Smooth muscle cell (in vitro differentiated cells): ENCODE results near the gene TSTD2. TPM values are rescaled to one million over a fixed set of nuclear protein-coding genes. Genes with fewer than 3 reads are reported as not detected.

Experiments
- DNase-seq: peaks from one replicate; lab custom pipeline; 2025; ENCODE audit not compliant: unreplicated experiment; lab: John Stamatoyannopoulos, UW
- H2AFZ ChIP-seq: fragments of 200-600 bp; sonication (generic); 2 replicates; pipeline ENCODE4 v1.6.0; 2016; ENCODE audit warnings: antibody characterized with exemption, low read depth, mild to moderate bottlenecking
- H3F3A ChIP-seq: fragments of 200-600 bp; sonication (generic); 2 replicates; pipeline ENCODE4 v1.6.0; 2017; ENCODE audit warnings: antibody characterized with exemption, low read depth
- H3K27ac ChIP-seq: fragments of 200-600 bp; sonication (generic); 2 replicates; pipeline ENCODE4 v1.5.1; 2016; ENCODE audit warnings: low read depth, mild to moderate bottlenecking
- H3K27me3 ChIP-seq: fragments of 200-600 bp; sonication (generic); 2 replicates; pipeline ENCODE4 v1.6.1; 2016; ENCODE audit warnings: low read depth, mild to moderate bottlenecking
- H3K36me3 ChIP-seq: fragments of 200-600 bp; sonication (generic); 2 replicates; pipeline ENCODE4 v1.5.1; 2016; ENCODE audit warnings: low read depth
- H3K4me1 ChIP-seq: fragments of 200-600 bp; sonication (generic); 2 replicates; pipeline ENCODE4 v1.5.1; 2016; ENCODE audit warnings: low read depth
- H3K4me2 ChIP-seq: fragments of 200-600 bp; sonication (generic); 2 replicates; pipeline ENCODE4 v1.6.0; 2016; ENCODE audit warnings: mild to moderate bottlenecking
- H3K4me3 ChIP-seq: fragments of 200-600 bp; sonication (generic); 2 replicates; pipeline ENCODE4 v1.5.1; 2016; ENCODE audit warnings: mild to moderate bottlenecking
- H3K79me2 ChIP-seq: fragments of 200-600 bp; sonication (generic); 2 replicates; pipeline ENCODE4 v1.6.0; 2016; ENCODE audit warnings: low read depth, mild to moderate bottlenecking
- H3K9ac ChIP-seq: fragments of 200-600 bp; sonication (generic); 2 replicates; pipeline ENCODE4 v1.6.0; 2016; ENCODE audit warnings: low read depth
- H3K9me3 ChIP-seq: fragments of 200-600 bp; sonication (generic); replicated peaks from 2 replicates; pipeline ENCODE4 v1.5.1; 2016; ENCODE audit warnings: low read depth
- H4K20me1 ChIP-seq: fragments of 200-600 bp; sonication (generic); 2 replicates; pipeline ENCODE4 v1.6.0; 2016; ENCODE audit warnings: low read depth
- CTCF ChIP-seq: fragments of 200-600 bp; sonication (generic); IDR thresholded peaks from 2 replicates; pipeline ENCODE4 v1.5.1; 2017; ENCODE audit warnings: borderline replicate concordance, mild to moderate bottlenecking, antibody characterized with exemption; ENCODE audit not compliant: insufficient read depth, poor library complexity, severe bottlenecking
- WGBS: methylation state at CpG from one replicate; pipeline ENCODE4 v1.1.7; 2016; ENCODE audit warnings: low lambda C conversion rate; 5-methylcytosine and 5-hydroxymethylcytosine counted together
- polyA plus RNA-seq: library from polyadenylated mRNA; unstranded; fragments of >200 nt; fragmentation: Nextera tagmentation; extraction: Ambion mirVana; gene quantifications from 2 replicates; pipeline ENCODE4 v1.2.1, GENCODE V29; 2016
- total RNA-seq: library from RNA; depleted of rRNA; stranded (reverse); fragments of >200 nt; gene quantifications from 2 replicates; pipeline ENCODE4 v1.2.3, GENCODE V29; 2014

Gene TSTD2
- total and polyA plus RNA-seq, 2 experiments from 2014 or later, result 8.5 to 23.5 TPM

- no peaks in the 10 kb centered on the region for H3K27me3 ChIP-seq
- no peak overlapping the region for H3K4me2 ChIP-seq
- no peak overlapping the region for H3K9ac ChIP-seq
- no peaks in the 10 kb centered on the region for H3K9me3 ChIP-seq
- 92% methylated on average over 3 of the region's 3 CpGs for WGBS
- H2AFZ ChIP-seq, result no peak overlapping the region
- H3K27ac ChIP-seq, result no peak overlapping the region
- H3K4me3 ChIP-seq, result no peak overlapping the region
- H3K79me2 ChIP-seq, result no peaks in the 10 kb centered on the region
- TF ChIP-seq CTCF, result no peak
- peaks cover 10% of the 10 kb centered on the region for H3K4me1 ChIP-seq
- no peak for DNase-seq
- H4K20me1 ChIP-seq, result no peaks in the 10 kb centered on the region
- no peaks in the 10 kb centered on the region for H3F3A ChIP-seq
- H3K36me3 ChIP-seq, result no peaks in the 10 kb centered on the region
Observed at GRCh38 chr9:97561501-97561900, 71.7 kb downstream of the TSTD2 start.

GRCh38 chr9:97560851-97561250 is 72.3 kb downstream of the TSTD2 start:
- no peaks in the 10 kb centered on the region for H3K79me2 ChIP-seq
- H3K9me3 ChIP-seq, result no peaks in the 10 kb centered on the region
- DNase-seq, result no peak
- H3K9ac ChIP-seq, result no peak overlapping the region
- H3K4me2 ChIP-seq, result no peak overlapping the region
- H3K27ac ChIP-seq, result no peak overlapping the region
- H3K4me3 ChIP-seq, result no peak overlapping the region
- no peaks in the 10 kb centered on the region for H3K27me3 ChIP-seq
- no peaks in the 10 kb centered on the region for H3K36me3 ChIP-seq
- H2AFZ ChIP-seq, result no peak overlapping the region
- peaks cover 10% of the 10 kb centered on the region for H3K4me1 ChIP-seq
- H4K20me1 ChIP-seq, result no peaks in the 10 kb centered on the region
- no peak for TF ChIP-seq CTCF
- H3F3A ChIP-seq, result no peaks in the 10 kb centered on the region

GRCh38 chr9:97560154-97560553 is 73.0 kb downstream of the TSTD2 start:
- no peaks in the 10 kb centered on the region for H3K27me3 ChIP-seq
- H3K9me3 ChIP-seq, result no peaks in the 10 kb centered on the region
- H3K4me1 ChIP-seq, result peaks cover 10% of the 10 kb centered on the region
- H3F3A ChIP-seq, result no peaks in the 10 kb centered on the region
- 85% methylated on average over 6 of the region's 6 CpGs for WGBS
- H3K9ac ChIP-seq, result no peak overlapping the region
- DNase-seq, result no peak
- no peak overlapping the region for H3K4me2 ChIP-seq
- no peaks in the 10 kb centered on the region for H3K36me3 ChIP-seq
- no peak for TF ChIP-seq CTCF
- H4K20me1 ChIP-seq, result no peaks in the 10 kb centered on the region
- no peak overlapping the region for H2AFZ ChIP-seq
- H3K79me2 ChIP-seq, result no peaks in the 10 kb centered on the region
- no peak overlapping the region for H3K27ac ChIP-seq
- no peak overlapping the region for H3K4me3 ChIP-seq

GRCh38 chr9:97559111-97559514 is 74.1 kb downstream of the TSTD2 start:
- H3K9me3 ChIP-seq, result no peaks in the 10 kb centered on the region
- 73% methylated on average over 10 of the region's 10 CpGs for WGBS
- H3K4me2 ChIP-seq, result no peak overlapping the region
- no peak overlapping the region for H3K9ac ChIP-seq
- DNase-seq, result no peak
- peaks cover 2% of the 10 kb centered on the region for H3K4me1 ChIP-seq
- H3K36me3 ChIP-seq, result no peaks in the 10 kb centered on the region
- H3F3A ChIP-seq, result no peaks in the 10 kb centered on the region
- no peak overlapping the region for H2AFZ ChIP-seq
- TF ChIP-seq CTCF, result no peak
- H3K27me3 ChIP-seq, result no peaks in the 10 kb centered on the region
- H4K20me1 ChIP-seq, result no peaks in the 10 kb centered on the region
- H3K79me2 ChIP-seq, result no peaks in the 10 kb centered on the region
- no peak overlapping the region for H3K4me3 ChIP-seq
- H3K27ac ChIP-seq, result no peak overlapping the region
